Heart left ventricle (tissue), 13 donors: ENCODE results near the gene PCDHB6.
"Not testable (repeated sequence)": the region's sequence is repeated elsewhere in the genome, so short reads cannot be mapped to it uniquely, and the experiment has no call there.

Source experiments
- POLR2A ChIP-seq, 2 donors: fragments of 450-650 bp; IDR thresholded peaks; one replicate each; pipeline ENCODE4 v1.6.1; 2017; ENCODE audit warnings: antibody characterized with exemption in 2 of 2, mild to moderate bottlenecking in 2 of 2, moderate library complexity in 2 of 2
- TF ChIP-seq, protein P1 (sequence below), 12 donors: fragments of 200-600 bp; sonication (generic) in 4 of 12; IDR thresholded peaks; one replicate each; pipeline versions ENCODE4 v1.5.0 to v1.8.0; 2018 to 2022; ENCODE audit warnings: antibody characterized with exemption in 12 of 12, mild to moderate bottlenecking in 5 of 12
- donor health status: ischemic (EF 13 %, LVEDD 7.1; RV severe dilation, severe dysfunction).
- donor health status: DM: no; HTN: yes; CAD: no.
- donor health status: DM: no; HTN: no; CAD: no.
- donor health status: ischemic (EF 25% LVEDD 6.9; RV normal size, moderate dysfunction).
- donor health status: ischemic (EF 25% LVEDD 5.7; RV mildly dilated, moderate dysfunction).
- donor health status: ischemic (EF 35%, LVEDD 5.7; RV mildly dilated, moderate dysfunction).
- donor health status: nonischemic (EF 11% LVEDD 7.7; RV severe dilation, severe dysfunction).
- donor health status: DM: yes; HTN: yes; CAD: no.
- donor health status: PGD.
- donor health status: ischemic (EF 29% LVEDD 5.4; RV normal size, mild dysfunction).
- donor health status: nonischemic (EF 23%, LVEDD 6.1; RV moderate dilation, normal function).

DNA sequence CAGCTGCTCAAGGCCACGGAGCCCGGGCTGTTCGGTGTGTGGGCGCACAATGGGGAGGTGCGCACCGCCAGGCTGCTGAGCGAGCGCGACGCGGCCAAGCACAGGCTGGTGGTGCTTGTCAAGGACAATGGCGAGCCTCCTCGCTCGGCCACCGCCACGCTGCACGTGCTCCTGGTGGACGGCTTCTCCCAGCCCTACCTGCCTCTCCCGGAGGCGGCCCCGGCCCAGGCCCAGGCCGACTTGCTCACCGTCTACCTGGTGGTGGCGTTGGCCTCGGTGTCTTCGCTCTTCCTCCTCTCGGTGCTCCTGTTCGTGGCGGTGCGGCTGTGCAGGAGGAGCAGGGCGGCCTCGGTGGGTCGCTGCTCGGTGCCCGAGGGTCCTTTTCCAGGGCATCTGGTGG lies 39.3 kb downstream of the PCDHB6 start:
- TF ChIP-seq, protein P1, sequence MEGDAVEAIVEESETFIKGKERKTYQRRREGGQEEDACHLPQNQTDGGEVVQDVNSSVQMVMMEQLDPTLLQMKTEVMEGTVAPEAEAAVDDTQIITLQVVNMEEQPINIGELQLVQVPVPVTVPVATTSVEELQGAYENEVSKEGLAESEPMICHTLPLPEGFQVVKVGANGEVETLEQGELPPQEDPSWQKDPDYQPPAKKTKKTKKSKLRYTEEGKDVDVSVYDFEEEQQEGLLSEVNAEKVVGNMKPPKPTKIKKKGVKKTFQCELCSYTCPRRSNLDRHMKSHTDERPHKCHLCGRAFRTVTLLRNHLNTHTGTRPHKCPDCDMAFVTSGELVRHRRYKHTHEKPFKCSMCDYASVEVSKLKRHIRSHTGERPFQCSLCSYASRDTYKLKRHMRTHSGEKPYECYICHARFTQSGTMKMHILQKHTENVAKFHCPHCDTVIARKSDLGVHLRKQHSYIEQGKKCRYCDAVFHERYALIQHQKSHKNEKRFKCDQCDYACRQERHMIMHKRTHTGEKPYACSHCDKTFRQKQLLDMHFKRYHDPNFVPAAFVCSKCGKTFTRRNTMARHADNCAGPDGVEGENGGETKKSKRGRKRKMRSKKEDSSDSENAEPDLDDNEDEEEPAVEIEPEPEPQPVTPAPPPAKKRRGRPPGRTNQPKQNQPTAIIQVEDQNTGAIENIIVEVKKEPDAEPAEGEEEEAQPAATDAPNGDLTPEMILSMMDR (IDR thresholded peaks at IDR 0.05), result not testable (repeated sequence)
- not testable (repeated sequence) for TF ChIP-seq POLR2A (IDR thresholded peaks at IDR 0.05)
